Activated CD4-positive, CD25-positive, alpha-beta regulatory T cell treated with anti-CD3 and anti-CD28 coated beads, Interleukin-2, amount 50 U/mL, for 24 hours (primary cell): ENCODE measurements around the gene MTA2.
A peak's percentile ranks its signal among the peaks of the same experiment; 100 is the strongest.
"Not testable (repeated sequence)": the region's sequence is repeated elsewhere in the genome, so short reads cannot be mapped to it uniquely, and the experiment has no call there.

ENCODE experiments used
- ATAC-seq, 2 donors: fragments of 150-1000 bp; cut with Tn5 transposase; one replicate each; pipeline ENCODE4 v1.10.0; 2021; ENCODE audit warnings: mild to moderate bottlenecking in 1 of 2, moderate library complexity in 1 of 2

Gene MTA2

DNA sequence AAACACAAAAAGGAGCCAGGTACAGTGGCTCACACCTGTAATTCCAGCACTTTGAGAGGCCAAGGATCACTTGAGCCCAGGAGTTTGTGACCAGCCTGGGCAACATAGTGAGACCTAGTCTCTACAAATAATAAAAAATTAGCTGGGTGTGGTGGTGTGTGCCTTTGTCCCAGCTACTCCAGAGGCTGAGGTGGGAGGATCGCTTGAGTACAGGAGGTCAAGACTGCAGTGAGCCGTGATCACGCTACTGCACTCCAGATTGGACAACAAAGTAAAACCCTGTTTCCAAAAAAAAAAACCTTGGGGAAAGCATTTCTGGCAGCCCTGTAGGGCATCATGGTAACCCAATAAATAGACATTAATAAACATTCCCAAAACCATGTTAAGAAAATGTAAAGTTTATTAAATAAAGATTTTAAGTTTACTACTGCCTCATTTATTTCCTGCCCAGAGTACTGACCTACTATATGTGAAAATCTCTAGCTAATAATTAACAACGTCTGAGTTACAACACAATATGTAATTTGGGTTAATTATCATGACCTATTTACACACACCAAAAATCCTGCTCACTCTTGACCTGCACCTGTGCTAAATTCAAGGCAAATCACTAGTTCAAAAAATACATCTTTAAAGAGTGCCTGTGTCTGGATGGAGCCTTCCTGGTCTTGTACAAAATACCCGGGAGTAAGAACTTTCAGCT, 36.4 kb downstream of the MTA2 start:
- ATAC-seq: no peak

DNA sequence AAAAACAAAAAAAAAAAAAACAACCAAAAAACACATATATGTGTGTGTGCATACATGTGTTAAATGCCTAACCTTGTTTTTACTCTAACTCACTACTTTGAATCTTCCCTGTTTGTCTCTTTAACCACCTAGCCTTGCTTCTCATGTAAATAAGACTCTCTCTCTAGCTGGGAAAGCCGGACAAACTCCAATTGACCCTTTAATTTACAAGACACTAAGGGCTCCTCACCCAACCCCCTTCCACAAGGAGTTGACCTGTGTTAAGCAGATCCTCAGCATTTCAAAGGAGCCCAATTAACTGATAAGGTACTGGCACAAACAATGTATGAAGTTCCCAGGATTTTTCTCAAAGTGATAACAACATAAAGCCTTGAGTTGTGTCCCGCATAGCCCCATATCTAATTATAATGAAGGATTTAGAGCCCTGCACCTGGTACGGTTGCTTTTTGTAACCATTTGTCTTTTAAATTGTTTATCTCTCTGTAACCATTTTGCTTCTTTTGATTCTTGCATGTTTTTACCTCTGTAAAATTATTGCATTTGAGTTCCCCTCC, 39.9 kb downstream of the MTA2 start:
- not testable (repeated sequence) for ATAC-seq

DNA sequence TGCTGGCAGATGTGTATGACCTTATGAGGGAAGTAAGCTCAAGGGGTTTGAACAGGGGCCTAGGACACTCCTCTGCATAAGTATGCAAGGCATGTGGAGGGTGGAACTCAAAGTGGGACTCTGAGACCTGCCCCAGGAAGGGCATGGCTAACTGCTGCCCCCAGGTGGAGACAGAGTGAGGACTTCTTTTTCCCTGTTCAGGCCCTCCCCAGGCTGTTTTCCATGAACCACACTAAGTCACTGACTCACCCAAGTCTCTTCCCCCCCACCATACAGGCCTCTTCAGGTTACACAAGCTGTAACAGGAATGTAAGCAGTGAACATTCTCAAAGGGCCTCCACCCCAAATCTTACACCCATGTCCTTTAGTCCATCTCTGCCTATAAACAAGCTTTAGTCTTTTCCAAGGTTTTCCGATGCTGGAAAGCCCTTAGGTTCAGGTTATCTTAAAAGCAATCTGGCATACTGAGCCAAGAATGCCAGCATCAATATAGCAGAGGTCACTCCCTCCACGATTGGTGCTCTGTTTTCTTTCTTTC, 41.0 kb downstream of the MTA2 start:
- ATAC-seq: peak; percentile 41 to 55

DNA sequence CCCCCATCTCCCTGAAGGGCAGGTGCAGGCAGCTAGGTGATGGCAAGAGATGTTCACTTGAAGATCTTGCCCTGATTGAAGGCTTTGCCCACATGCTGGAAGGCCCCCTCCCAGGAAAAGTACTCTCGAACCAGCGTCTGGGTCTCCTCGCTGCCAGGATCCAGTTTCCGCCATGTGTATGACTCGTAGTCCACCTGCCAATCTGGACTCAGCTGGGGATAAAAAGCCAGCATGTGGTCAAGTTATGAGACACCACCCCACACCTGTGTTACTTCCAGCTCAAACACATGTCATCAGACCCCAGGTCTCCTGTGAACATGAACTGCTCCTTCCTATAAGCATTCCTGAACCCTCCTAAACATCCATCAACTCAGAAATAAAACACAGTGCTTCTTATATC, 42.0 kb downstream of the MTA2 start:
- not testable (repeated sequence) for ATAC-seq

DNA sequence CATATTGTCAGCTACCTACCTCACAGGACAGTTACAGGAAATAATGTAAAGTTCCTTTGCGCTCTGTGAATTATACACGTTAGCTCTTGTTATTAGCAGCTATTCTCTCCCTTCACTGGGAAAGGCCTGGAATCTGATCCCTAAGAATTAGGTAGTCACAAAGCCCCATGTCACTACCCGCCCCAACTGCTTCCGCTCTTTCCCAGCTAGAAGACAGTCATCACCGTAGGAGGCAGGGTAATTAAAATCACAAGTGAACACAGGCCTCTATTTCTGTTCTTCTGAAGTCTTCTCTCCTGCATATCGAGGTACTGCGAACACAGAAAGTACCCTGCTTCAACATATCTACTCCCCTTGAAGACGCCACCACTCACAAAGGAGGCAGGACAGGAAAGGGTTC, 42.5 kb downstream of the MTA2 start:
- no peak for ATAC-seq

DNA sequence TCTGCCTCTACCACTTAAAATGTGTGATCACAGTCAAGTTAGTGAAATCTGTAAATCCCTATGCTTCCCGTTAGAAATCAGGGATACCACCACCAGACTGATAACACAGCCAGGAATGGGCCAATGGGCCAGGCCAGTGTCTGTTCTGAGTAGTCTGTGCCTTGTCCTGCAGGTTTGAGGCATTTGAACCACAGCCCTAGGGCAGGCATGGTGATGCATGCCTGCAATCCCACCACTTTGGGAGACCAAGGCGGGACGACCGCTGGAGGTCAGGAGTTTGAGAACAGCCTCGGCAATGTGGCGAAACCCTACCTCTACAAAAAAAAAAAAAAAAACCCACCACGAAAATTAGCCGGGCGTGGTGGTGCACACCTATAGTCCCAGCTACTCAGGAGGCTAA, 43.0 kb downstream of the MTA2 start:
- no peak for ATAC-seq

DNA sequence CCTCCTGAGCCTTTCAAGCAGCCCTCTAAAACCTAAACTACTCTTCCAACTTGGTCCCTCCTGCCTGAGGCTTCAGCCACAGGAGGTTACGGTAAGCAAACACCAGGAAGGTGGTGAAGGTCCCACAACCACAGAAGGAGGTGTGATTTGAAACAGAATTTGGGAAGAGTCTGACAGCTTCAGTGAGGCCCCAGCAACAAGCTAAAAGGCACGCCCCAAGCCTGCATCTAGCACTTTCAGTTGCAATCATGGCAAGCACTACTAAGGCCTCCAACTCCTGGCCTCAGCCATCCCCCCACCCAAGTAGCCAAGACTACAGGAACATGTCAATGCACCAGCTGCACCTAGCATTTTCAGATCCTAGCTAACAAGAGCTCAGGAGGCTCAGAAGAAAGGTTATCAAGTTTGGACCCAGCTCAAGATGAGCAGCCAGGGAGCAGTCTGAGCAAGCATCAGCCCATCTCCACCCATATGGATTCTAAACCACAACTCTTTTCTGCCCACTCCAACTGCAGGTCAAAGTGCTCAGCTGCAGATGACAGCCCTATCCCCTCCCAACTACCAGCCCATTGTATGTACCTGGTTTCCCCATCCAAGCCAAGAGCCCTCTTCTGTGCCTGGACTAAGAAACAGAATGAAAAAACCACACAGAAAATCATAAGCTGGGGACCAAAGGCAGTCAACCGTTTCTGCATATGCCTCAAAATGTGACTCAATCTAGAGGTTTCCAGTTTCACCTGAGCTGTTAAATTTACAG, 44.6 kb downstream of the MTA2 start:
- no peak for ATAC-seq

DNA sequence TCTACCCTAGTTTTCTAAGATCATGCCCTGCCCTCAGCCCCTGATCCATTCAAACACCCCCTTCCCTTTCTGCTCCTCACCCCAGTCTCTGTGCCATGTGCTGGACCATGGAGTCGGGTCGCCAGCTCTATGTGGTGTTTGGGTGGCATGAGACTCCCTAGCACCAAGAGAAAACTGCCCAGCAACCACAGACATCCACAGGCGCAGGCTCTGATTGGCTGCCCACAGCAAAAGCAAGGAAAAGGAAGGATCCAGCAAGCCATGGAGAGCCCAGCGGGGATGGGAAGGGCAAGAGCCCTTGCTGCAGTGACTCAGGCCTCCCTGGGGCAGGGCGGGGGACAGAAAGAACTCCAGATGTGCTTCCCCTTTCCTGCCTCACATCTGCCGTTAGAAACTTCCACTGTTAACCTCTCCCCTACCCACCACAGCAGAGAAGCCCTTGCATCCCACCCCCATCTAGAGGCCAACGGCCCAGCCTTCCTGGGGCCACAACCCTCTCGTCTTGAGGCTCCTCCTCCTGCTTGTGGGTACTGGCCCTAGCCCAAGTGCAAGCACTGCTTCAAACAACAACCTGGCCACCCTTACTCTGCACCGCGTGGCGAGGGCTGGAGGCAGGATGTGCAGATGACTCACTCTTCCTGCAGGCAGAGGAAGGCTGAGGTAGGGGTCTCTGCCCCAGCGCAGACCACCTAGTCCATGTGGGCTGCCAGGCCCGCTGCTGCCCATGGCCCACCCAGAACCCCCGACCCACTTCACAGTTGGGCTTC, 45.4 kb downstream of the MTA2 start:
- ATAC-seq: peak; percentile 28 to 45

DNA sequence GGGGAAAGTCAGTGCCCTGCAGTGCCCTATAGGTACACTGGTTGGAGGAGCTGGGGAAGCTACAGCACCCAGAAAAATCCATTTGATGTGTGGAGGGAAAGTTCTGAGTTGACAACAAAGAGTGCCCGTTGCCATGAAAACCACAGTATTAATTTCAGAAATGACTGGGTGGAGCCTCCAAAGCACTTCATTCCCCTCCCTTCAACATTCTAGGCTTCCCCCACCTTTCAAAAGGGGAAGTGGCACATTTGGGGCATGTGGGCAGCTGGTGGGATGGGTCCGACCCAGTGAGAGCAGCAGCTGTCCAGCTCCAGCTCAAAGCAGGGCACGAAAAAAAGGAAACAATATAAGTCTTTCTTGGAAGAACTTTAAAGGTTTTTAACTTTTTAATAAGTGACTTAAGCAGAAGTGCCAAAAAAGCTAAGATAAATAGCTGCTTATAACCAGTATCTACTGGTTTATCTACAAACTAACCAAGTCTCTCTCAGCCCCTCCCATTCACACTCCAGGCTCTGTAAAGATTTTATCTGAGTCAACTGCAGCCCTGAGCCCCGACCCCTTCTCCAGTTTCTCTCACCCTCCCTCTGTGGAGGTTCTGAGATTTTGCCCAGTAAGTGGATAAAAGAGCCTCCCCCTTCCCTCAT, 46.1 kb downstream of the MTA2 start:
- ATAC-seq: peak; percentile 19 to 31

DNA sequence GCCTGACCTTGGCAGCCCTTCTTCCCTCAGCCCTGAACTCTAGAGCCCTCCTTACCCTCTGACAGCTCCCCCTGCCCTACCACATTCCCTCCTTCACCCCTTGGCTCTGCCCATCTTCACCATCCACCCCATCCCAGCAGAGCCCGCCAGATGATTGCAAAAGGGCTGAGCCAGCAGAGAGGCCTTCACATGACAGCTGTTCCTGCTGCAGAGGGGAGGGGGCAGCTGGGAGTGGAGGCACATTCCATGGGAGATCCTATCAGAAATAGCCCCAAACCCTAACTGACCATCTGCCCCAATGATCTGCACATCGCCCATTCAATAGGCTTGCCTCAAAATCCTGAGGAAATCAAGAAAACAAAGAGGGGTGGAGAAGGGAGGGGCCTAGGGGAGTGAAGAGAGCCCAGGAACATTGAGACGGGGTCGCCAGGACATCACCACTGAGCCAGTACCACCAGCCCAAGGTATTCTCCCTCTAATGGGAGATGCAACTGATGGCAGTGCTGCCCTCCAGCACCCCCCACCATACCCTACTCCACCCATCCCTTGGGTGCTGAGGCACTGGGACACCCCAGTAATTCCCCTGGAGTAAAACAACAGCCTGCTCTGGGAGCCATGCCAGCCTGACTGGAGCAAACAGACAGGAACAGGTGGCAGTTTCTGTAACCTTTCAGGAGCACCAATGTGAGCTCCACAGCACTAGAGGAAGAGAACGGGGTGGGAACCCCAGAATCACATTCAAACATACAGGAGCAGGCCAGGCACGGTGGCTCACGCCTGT, 47.1 kb downstream of the MTA2 start:
- no peak for ATAC-seq

DNA sequence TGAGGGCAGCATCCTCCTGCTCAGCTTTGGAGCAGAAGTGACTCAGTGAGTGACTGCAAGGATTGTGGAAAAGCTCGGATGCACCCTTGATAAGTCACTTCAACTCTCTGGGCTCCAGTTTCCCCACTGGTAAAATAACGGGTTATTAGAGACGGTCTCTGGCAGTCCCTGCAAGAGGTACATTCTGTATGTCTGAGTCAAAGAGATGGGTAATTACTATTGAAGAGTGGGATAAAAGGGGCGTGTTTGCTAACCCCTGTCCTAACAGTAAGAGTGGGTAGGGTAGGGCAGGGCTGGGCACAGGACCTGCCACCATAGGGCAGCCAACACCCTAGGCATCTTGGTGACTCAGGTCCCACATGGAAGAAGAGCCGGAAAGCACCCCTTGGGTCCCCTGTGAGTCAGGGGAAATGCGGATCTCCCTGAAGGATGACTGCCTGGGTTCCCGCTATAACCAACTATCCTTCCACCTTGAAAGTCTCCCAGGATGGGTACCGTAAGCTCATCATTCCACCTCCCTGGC, 47.8 kb downstream of the MTA2 start:
- ATAC-seq: no peak

DNA sequence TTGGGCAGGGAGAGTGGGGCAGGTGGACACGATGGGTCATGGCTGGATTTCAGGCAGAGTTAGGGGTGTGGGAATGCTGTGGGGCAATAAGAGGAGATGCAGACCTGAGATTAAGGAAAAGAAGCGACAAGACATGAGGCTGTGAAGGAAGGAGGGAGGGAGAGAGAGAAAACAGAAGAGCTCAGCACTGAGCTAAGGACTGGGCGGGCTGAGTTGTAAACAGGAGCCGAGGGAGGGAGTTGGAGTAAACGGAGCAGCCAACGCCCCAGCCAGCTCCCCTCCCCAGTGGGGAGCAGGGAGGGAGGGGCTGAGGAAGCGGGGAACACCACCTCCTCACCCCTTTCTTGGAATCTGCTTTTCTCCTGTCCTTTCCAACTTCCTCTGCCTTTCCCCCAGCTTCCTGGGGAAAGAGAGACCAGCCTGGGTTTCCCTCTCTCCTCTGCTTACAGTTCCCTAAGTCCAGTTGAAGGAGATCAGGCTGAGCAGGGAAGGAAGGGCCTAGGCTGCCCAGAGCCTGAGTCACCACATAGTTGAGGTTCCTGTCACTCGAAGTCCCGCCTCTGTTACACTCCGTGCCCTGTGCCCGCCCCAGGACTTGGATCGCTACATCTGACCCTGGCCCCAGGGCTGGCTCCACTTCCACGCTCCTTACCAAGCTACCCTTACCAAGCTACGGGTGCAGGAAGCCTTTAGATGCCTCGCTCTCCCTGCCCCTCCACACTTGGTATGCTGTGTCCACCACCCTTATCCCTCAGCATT, 48.4 kb downstream of the MTA2 start:
- ATAC-seq: peak; percentile 17 to 19

DNA sequence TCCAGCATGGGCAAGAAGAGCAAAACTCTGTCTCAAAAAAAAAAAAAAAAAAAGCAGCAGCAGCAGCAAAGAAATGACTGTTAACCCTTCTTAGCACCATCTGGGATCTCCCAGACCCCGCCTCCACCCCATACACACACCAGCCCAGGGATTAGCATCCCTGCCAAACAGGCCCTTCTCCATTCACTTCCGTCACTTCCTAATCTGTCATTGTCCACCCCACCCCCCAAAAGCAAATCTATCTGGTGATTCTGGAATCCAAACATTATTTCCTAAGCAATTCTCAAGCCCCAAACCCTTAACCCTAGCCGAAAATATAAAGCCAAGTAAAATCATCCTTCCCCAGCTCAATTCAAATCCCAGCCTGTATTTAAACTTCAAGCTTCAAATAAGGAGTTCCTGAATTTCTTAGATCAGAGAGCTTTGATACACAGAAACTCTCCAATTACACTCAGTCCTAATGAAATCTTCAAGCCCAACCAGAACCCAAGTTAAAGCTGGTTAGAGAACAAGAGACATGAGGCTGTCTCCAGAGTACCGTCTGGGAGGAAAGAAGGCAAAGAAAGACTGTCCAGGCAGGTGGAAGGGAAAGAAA, 49.1 kb downstream of the MTA2 start:
- no peak for ATAC-seq

DNA sequence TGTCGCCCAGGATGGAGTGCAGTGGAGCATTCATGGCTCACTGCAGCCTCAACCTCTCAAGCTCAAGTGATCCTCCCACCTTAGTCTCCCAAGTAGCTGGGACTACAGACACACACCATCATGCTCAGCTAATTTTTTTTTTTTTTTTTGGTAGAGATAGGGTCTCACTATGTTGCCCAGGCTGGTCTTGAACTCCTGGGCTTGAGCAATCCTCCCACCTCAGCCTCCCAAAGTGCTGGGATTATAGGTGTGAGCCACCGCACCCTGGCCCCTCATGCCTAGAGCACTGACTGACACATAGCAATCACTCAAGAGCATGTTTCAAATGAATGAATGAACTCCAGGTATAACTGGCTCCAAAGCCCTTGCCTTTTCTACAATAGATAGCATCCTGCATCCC, 51.2 kb downstream of the MTA2 start:
- not testable (repeated sequence) for ATAC-seq

DNA sequence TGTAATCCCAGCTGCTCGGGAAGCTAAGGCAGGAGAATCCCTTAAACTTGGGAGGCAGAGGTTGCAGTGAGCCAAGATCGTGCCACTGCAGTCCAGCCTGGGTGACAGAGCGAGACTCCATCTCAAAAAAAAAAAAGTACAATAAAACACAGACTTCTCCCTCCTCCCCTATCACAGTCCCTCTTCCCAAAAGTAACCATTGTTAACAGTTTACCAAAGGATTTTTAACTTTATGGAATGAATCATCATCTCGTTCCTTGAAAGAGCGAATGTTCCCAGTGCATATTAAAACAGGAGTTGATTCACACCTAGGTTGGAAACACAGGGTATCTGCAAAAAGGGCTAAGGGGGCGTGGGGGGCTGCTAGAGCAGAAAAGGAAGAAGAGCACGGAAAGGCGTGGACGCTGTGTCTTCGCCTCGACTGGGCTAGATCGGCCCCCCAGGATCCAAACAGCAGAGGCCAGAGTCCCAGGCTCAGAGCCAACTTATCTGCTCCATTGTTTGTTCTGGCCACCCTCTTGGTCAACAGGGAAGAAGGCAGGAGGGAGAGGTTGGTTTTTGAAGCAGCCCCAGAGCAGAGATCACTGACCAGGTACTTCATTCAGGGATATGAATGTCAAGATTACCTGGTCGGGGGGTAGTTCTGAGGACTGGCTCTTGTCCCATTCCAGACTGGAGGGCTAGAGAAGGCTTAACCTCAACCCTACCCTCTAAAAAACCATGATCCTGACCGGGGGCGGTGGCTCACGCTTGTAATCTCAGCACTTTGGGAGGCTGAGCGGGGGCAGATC, 52.9 kb downstream of the MTA2 start:
- no peak for ATAC-seq

DNA sequence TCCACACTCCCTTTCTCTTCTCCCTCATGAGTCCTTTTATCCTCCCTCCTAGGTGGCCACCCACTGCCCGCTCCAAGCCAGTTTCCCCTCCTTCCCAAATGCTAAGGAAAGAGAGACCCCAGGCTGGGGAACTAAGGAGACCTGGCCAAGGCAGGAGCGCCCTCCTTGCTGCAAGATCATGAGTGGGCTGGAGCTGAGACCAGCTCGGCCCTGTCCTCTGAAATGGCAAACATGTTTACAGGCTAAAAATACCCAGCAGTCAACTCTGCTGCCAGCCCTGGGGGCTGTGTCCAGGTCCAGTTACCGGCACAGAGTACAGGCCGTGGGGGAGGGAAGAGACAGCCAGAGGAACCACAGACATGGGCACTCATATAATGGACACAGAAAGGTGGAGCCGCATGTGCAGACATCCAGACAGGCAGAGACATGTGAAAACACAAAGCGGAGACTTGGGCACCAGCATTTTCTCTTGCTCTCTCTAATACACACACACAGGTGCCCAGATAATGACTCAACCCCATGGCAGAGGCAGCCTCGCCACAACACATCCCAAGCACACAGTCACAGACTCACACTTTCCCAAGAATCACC, 53.9 kb downstream of the MTA2 start:
- no peak for ATAC-seq

DNA sequence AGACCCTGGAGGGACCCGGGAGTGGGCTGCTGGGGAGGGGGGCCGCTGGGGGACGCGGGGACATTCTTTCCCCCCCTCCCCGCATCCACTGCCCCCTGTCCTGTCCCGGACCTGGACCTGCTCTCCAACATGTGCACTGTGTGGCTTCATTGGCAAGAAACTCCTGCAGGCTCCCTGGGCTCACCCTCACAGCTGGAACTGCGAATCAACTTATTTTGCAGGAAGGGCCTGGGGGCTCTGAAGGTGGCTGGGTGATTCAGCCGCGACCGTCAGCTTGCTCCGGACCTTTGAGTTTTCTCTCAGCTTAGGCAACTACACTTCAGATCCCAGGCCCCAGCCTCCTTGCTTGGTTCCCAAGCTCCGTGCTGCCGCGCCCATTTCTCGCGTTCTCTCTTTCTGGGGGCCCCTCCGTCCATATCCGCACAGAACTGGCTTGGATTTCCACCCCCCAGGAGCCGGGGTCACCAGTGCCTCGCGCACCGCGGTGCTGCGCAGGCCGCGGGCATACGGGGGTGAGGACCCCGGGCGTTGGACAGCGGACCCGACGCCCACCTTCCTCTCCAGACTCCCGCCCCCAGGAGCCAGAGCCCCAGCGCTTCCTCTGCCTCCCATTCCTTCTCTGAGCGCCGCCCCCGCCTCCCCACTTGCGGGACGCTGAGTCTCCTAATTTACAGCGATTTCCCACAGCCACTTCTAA, 54.6 kb downstream of the MTA2 start:
- ATAC-seq: no peak

DNA sequence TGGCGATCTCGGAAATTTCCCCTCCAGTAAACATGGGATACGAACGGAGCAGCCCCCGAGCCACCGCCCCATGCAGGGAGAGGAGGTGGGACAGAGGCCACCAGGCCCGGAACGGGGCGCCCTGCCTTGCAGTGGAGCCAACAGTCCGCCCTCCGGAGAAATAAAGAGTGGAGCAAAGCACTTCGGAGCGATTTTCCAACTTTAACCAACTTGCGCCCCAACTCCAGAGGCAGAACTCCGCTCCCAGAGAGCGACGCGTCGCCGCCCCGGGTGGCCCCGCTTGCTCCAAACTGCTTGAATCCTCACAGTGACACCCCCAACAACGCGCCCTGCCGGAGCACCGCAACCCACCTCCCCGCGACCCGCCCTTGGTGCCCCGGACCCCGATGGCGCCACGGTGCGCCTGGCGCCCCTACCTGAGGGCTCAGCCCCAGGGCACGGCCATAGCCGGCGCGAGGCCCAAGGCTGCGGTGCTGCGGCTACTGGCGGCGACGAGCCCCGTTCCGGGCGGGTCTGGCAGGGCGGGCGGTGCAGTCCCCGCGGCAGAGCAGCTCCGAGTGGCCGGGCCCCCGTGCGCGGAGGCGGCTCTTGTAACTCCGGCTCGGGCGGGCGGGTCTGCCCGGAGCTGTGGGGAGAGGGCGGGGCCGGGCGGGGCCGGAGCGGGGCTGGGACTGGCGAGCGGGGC, 55.3 kb downstream of the MTA2 start, which contains the start of gene AHNAK:
TSS of gene AHNAK (minus strand) at position 563 of the 685 bp plus-strand sequence. CDS start 10,708 bp downstream, outside the sequence.
- peak; percentile 30 to 34 for ATAC-seq
